Naive thymus-derived CD4-positive, alpha-beta T cell (primary cell): ENCODE data around the gene SEMA3A. TPM values are rescaled to one million over a fixed set of nuclear protein-coding genes. Genes with fewer than 3 reads are reported as not detected.

Experiments used
- ATAC-seq: fragments of 150-1000 bp; cut with Tn5 transposase; 2 replicates; pipeline ENCODE4 v1.10.0; 2021; ENCODE audit warnings: mild to moderate bottlenecking, moderate library complexity
- CTCF ChIA-PET: fragments of 350-600 bp; sonication (Branson Sonifier 250); formaldehyde crosslinking; loops from one replicate; lab custom pipeline; 2021; ENCODE audit warnings: antibody characterized with exemption; lab: Charles Lee
- POLR2A ChIA-PET: fragments of 350-600 bp; sonication (Branson Sonifier 250); formaldehyde crosslinking; loops from one replicate; lab custom pipeline; 2021; ENCODE audit warnings: antibody characterized with exemption, inconsistent platforms; lab: Charles Lee
- DNase-seq, 9 donors: peaks; one replicate each; pipeline versions ENCODE4 v3.0.0 to v3.0.0-alpha.2; 2020 to 2022; ENCODE audit warnings: mixed read lengths in 1 of 9
- H3K27ac ChIP-seq: one replicate; pipeline ENCODE4 v1.7.0; 2013; ENCODE audit warnings: mild to moderate bottlenecking, low read depth, low read length, moderate library complexity
- H3K27me3 ChIP-seq, 2 donors: one replicate each; pipeline ENCODE4 v1.7.0; 2013; ENCODE audit warnings: low read length in 2 of 2, mild to moderate bottlenecking in 2 of 2, moderate library complexity in 2 of 2; ENCODE audit not compliant: control insufficient read depth in 2 of 2, insufficient read depth in 2 of 2
- H3K36me3 ChIP-seq, 3 experiments: 1 replicate in 2 of 3; 2 replicates in 1 of 3; pipeline ENCODE4 v1.7.0; 2013; ENCODE audit warnings: low read length in 3 of 3, mild to moderate bottlenecking in 3 of 3, moderate library complexity in 1 of 3; ENCODE audit not compliant: insufficient read depth in 3 of 3, control insufficient read depth in 2 of 3
- H3K4me1 ChIP-seq, 2 donors: one replicate each; pipeline ENCODE4 v1.7.0; 2013; ENCODE audit warnings: low read length in 2 of 2, mild to moderate bottlenecking in 2 of 2, moderate library complexity in 1 of 2; ENCODE audit not compliant: control insufficient read depth in 2 of 2, insufficient read depth in 2 of 2
- H3K4me3 ChIP-seq: 2 replicates; pipeline ENCODE4 v1.7.0; 2013; ENCODE audit warnings: mild to moderate bottlenecking, low read length
- H3K9me3 ChIP-seq, 3 experiments: 1 replicate in 2 of 3; 2 replicates in 1 of 3; pipeline ENCODE4 v1.7.0; 2013; ENCODE audit warnings: low read length in 3 of 3; ENCODE audit not compliant: control insufficient read depth in 2 of 3
- H3K27ac Mint-ChIP-seq, 9 donors: one replicate each; pipeline ENCODE4 v1.8.0; 2020 to 2022; ENCODE audit warnings: mixed read lengths in 9 of 9, mild to moderate bottlenecking in 8 of 9, moderate library complexity in 5 of 9, inconsistent platforms in 2 of 9
- H3K27me3 Mint-ChIP-seq, 5 donors: one replicate each; pipeline ENCODE4 v1.8.0; 2021 to 2022; ENCODE audit warnings: mixed read lengths in 5 of 5, mild to moderate bottlenecking in 1 of 5
- H3K36me3 Mint-ChIP-seq, 5 donors: one replicate each; pipeline ENCODE4 v1.8.0; 2020 to 2022; ENCODE audit warnings: mixed read lengths in 5 of 5, mild to moderate bottlenecking in 3 of 5, inconsistent platforms in 1 of 5
- H3K4me1 Mint-ChIP-seq, 7 donors: one replicate each; pipeline ENCODE4 v1.8.0; 2020 to 2022; ENCODE audit warnings: mixed read lengths in 7 of 7, mild to moderate bottlenecking in 3 of 7, inconsistent platforms in 1 of 7
- H3K4me3 Mint-ChIP-seq, 10 donors: one replicate each; pipeline ENCODE4 v1.8.0; 2020 to 2022; ENCODE audit warnings: mild to moderate bottlenecking in 10 of 10, mixed read lengths in 10 of 10, moderate library complexity in 6 of 10, inconsistent platforms in 2 of 10
- H3K9me3 Mint-ChIP-seq, 11 donors: one replicate each; pipeline ENCODE4 v1.8.0; 2020 to 2022; ENCODE audit warnings: mixed read lengths in 11 of 11, mild to moderate bottlenecking in 4 of 11, inconsistent platforms in 1 of 11, moderate library complexity in 1 of 11
- intact Hi-C, 2 donors: fragments of 100-400 bp; cut with micrococcal nuclease; formaldehyde crosslinking; loops; one replicate each; pipeline ENCODE4 v1.15.1; 2023
- polyA plus RNA-seq, 2 donors: library from polyadenylated mRNA; unstranded; fragments of 300-500 nt; fragmentation: Illumina TruSeq; gene quantifications; one replicate each; pipeline ENCODE4 v1.2.3, GENCODE V29; 2021
- total RNA-seq, 6 experiments: library from RNA in 5 of 6; stranded (reverse) in 5 of 6; gene quantifications; 1 replicate in 5 of 6; 2 replicates in 1 of 6; pipeline ENCODE4 v1.2.3 and lab custom pipeline; 2021 to 2026

SEMA3A gene
- total and polyA plus RNA-seq, 7 experiments from 2014 or later, result 0.29 to 3.0 (median 1.3) TPM

DNA sequence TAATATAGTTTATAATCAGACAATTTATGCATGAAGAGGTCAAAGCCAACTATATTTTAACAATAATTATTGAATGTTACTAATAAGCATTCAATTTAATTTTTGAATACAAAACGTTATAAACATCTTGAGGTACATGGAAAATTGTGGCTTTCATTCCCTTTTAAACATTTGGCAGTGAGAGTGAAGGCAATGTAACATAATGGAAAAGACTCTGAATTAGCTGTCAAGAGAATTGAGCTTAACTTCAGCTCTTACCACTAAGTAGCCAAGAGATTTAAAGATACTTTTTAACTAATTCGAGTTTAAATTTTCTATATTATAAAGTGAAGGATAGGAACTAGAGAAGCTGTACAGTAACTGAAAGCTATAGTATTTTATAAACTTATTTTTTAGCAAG, 98.6 kb downstream of the SEMA3A start:
- H3K9me3 ChIP-seq, result no peaks in the 10 kb centered on the region
- ChIA-PET POLR2A (no interaction called here), CTCF (no interaction called here)
- no peak for ATAC-seq
- Mint-ChIP-seq H3K4me1 (peaks cover 13 to 67% (median 49%) of the 10 kb centered on the region in 7 donors), H3K9me3 (peaks cover 0 to 6% (median 3%) of the 10 kb centered on the region in 11 donors), H3K27ac (peak overlapping the region in 1 of 9 donors; percentile 43), H3K36me3 (peaks cover 0 to 7% (median 0%) of the 10 kb centered on the region in 5 donors), H3K27me3 (no peaks in the 10 kb centered on the region), H3K4me3 (no peak overlapping the region)
- no peak overlapping the region for H3K4me3 ChIP-seq
- H3K36me3 ChIP-seq, result no peaks in the 10 kb centered on the region
- no peaks in the 10 kb centered on the region for H3K27me3 ChIP-seq
- DNase-seq, result no peak
- no peak overlapping the region for H3K27ac ChIP-seq
- intact Hi-C loops, result loop anchor here in 1 of 2 donors (10.0 kb wide), 1 partner anchor 99 kb away; the partner anchor contains the start of gene SEMA3A
- H3K4me1 ChIP-seq, result peaks cover 0 to 16% of the 10 kb centered on the region in 2 donors

GRCh38 chr7:84092207-84092606, 102.4 kb downstream of the SEMA3A start:
- POLR2A ChIA-PET, result interaction anchor here (0.6 kb wide), 1 partner anchor 18 kb away, joined by 3 read pairs; no protein-coding TSS in a partner anchor
- H3K36me3 ChIP-seq, result no peaks in the 10 kb centered on the region
- Mint-ChIP-seq H3K4me1 (peaks cover 15 to 83% (median 69%) of the 10 kb centered on the region in 7 donors), H3K36me3 (peaks cover 0 to 7% (median 0%) of the 10 kb centered on the region in 5 donors), H3K9me3 (peaks cover 0 to 6% (median 4%) of the 10 kb centered on the region in 11 donors), H3K4me3 (peak overlapping the region; percentile 51 to 81 (median 74)), H3K27ac (peak overlapping the region; percentile 52 to 94 (median 87)), H3K27me3 (no peaks in the 10 kb centered on the region)
- H3K27me3 ChIP-seq, result no peaks in the 10 kb centered on the region
- DNase-seq (peak in 8 of 9 donors; percentile 10 to 72 (median 53)), ATAC-seq (peak; percentile 64)
- peak overlapping the region; percentile 55 for H3K27ac ChIP-seq
- intact Hi-C loops, result loop anchor here (2.0 to 10.0 kb wide), 3 partner anchors 40 to 103 kb away; partner anchors contain the start of gene SEMA3A (in 1 of the 2)
- peaks cover 0 to 27% of the 10 kb centered on the region in 2 donors for H3K4me1 ChIP-seq
- no peak overlapping the region for H3K4me3 ChIP-seq
- H3K9me3 ChIP-seq, result no peaks in the 10 kb centered on the region
- CTCF ChIA-PET, result no interaction called here

DNA sequence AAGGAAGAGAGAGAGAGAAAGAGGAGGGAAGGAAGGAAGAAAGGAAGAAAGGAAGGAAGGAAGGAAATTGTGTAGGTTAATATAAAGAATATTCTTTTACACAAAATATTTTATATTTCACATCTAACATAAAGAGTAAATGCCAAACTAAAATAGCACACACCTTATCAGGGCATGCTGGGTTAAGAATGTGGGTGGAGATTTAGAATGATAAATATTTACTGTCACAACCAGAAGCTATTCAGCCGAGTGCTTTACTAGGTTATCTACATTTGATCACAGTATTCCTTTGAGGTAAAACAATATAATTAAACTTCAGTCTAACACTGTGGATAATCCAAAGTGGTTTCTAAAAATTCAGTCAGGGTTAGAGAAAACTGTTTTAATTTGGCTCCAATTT, 103.3 kb downstream of the SEMA3A start:
- Histone ChIP-seq H3K9me3 (no peaks in the 10 kb centered on the region), H3K36me3 (no peaks in the 10 kb centered on the region), H3K27ac (peak overlapping the region; percentile 55), H3K4me3 (peak overlapping the region; percentile 23), H3K27me3 (no peaks in the 10 kb centered on the region), H3K4me1 (peaks cover 0 to 27% of the 10 kb centered on the region in 2 donors)
- H3K36me3 Mint-ChIP-seq, result peaks cover 0 to 7% (median 0%) of the 10 kb centered on the region in 5 donors
- DNase-seq (no peak), ATAC-seq (no peak)
- peaks cover 15 to 78% (median 65%) of the 10 kb centered on the region in 7 donors for H3K4me1 Mint-ChIP-seq
- CTCF ChIA-PET, result no interaction called here
- H3K9me3 Mint-ChIP-seq, result peaks cover 0 to 6% (median 4%) of the 10 kb centered on the region in 11 donors
- intact Hi-C loops, result loop anchor here (5.0 to 10.0 kb wide), 2 partner anchors 41 to 103 kb away; partner anchors contain the start of gene SEMA3A (in 1 of the 2)
- peak overlapping the region; percentile 72 to 94 (median 87) for H3K27ac Mint-ChIP-seq
- H3K27me3 Mint-ChIP-seq, result no peaks in the 10 kb centered on the region
- peak overlapping the region; percentile 48 to 81 (median 73) for H3K4me3 Mint-ChIP-seq
- POLR2A ChIA-PET, result no interaction called here

GRCh38 chr7:84088802-84089201, 105.8 kb downstream of the SEMA3A start:
- Mint-ChIP-seq H3K4me3 (peak overlapping the region in 2 of 10 donors; percentile 13 to 46), H3K4me1 (peaks cover 12 to 58% (median 51%) of the 10 kb centered on the region in 7 donors), H3K36me3 (peaks cover 0 to 7% (median 0%) of the 10 kb centered on the region in 5 donors), H3K27me3 (peaks cover 0 to 3% (median 0%) of the 10 kb centered on the region in 5 donors), H3K27ac (peak overlapping the region in 5 of 9 donors; percentile 5 to 80 (median 51)), H3K9me3 (peaks cover 0 to 6% (median 4%) of the 10 kb centered on the region in 11 donors)
- CTCF ChIA-PET, result no interaction called here
- ATAC-seq, result no peak
- H3K9me3 ChIP-seq, result no peaks in the 10 kb centered on the region
- intact Hi-C loops, result loop anchor here in 1 of 2 donors (1.0 kb wide), 1 partner anchor 9 kb away; no protein-coding TSS in a partner anchor
- H3K36me3 ChIP-seq, result no peaks in the 10 kb centered on the region
- no peak overlapping the region for H3K4me3 ChIP-seq
- H3K27me3 ChIP-seq, result no peaks in the 10 kb centered on the region
- POLR2A ChIA-PET, result no interaction called here
- H3K27ac ChIP-seq, result no peak overlapping the region
- H3K4me1 ChIP-seq, result peaks cover 0 to 27% of the 10 kb centered on the region in 2 donors
- DNase-seq, result no peak

- ATAC-seq (no peak), DNase-seq (no peak)
- no peak overlapping the region for H3K4me3 ChIP-seq
- POLR2A ChIA-PET, result no interaction called here
- H3K36me3 Mint-ChIP-seq, result peaks cover 0 to 1% (median 0%) of the 10 kb centered on the region in 5 donors
- peaks cover 0 to 15% of the 10 kb centered on the region in 2 donors for H3K4me1 ChIP-seq
- no peaks in the 10 kb centered on the region for H3K36me3 ChIP-seq
- no peak overlapping the region for H3K27ac ChIP-seq
- H3K27me3 ChIP-seq, result no peaks in the 10 kb centered on the region
- H3K4me1 Mint-ChIP-seq, result peaks cover 8 to 40% (median 32%) of the 10 kb centered on the region in 7 donors
- intact Hi-C loops, result no loop called here
- peaks cover 0 to 4% (median 0%) of the 10 kb centered on the region in 5 donors for H3K27me3 Mint-ChIP-seq
- H3K4me3 Mint-ChIP-seq, result no peak overlapping the region
- CTCF ChIA-PET, result no interaction called here
- peak overlapping the region in 1 of 9 donors; percentile 55 for H3K27ac Mint-ChIP-seq
- no peaks in the 10 kb centered on the region for H3K9me3 ChIP-seq
- H3K9me3 Mint-ChIP-seq, result peaks cover 0 to 2% (median 0%) of the 10 kb centered on the region in 11 donors
Observed at GRCh38 chr7:84085998-84086397, 108.6 kb downstream of the SEMA3A start.

- Histone ChIP-seq H3K4me1 (peaks cover 0 to 13% of the 10 kb centered on the region in 2 donors), H3K27ac (no peak overlapping the region), H3K4me3 (no peak overlapping the region), H3K9me3 (no peaks in the 10 kb centered on the region), H3K36me3 (no peaks in the 10 kb centered on the region), H3K27me3 (no peaks in the 10 kb centered on the region)
- Mint-ChIP-seq H3K27me3 (peaks cover 0 to 4% (median 0%) of the 10 kb centered on the region in 5 donors), H3K9me3 (peaks cover 0 to 2% (median 0%) of the 10 kb centered on the region in 11 donors), H3K36me3 (peaks cover 0 to 1% (median 0%) of the 10 kb centered on the region in 5 donors), H3K4me3 (no peak overlapping the region), H3K27ac (peak overlapping the region in 1 of 9 donors; percentile 18), H3K4me1 (peaks cover 4 to 32% (median 26%) of the 10 kb centered on the region in 7 donors)
- ChIA-PET POLR2A (no interaction called here), CTCF (no interaction called here)
- ATAC-seq, result no peak
- DNase-seq, result no peak
- intact Hi-C loops, result no loop called here
Observed at GRCh38 chr7:84085147-84085546, 109.4 kb downstream of the SEMA3A start.
